LNCAP (cell line): ENCODE measurements around the gene CDKN3.

Experiments
- CTCF ChIP-seq: fragments of 450-650 bp; IDR thresholded peaks from 2 replicates; pipeline ENCODE4 v1.5.1; 2017; ENCODE audit warnings: mild to moderate bottlenecking

CDKN3 gene

DNA sequence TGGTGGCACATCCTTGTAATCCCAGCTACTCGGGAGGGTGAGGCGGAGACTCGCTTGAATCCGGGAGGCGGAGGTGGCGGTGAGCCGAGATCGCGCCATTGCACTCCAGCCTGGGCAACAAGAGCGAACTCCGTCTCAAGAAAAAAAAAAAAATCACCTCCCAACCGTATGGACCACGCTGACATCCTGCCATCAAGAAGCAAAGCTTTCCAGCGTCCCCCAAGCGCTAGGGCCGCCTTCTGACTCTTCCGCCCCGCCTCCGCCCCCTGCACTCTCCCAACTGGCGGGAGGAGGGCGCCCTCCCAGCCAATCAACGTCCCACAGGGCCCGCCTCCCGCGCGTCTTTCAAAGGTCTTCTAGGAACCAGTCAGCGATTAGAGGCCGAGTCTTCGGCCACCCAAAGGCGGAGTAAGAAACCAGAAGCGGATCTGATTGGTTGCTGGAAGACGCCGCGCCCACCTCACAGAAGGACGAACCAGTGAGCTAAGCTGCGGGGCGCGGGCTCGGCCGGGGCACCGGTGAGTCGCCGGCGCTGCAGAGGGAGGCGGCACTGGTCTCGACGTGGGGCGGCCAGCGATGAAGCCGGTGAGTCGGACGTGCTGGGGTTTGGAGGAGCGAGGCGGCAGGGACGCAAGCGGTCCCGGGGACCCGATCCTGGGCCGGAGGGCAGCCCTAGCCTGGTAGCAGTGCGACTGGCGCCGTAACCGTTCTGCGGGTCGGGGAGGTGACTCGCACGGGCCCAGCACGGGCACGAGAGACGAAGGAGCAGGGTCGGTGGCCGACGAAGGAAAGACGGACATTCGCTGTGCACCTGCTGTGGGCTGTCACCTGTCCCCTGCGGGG, at the start of gene CDKN3:
TSS of gene CDKN3 (plus strand) at position 515 of the 843 bp plus-strand sequence. CDS start at position 577, 62 bp downstream.
- peak; percentile 40 for TF ChIP-seq CTCF

- no peak for TF ChIP-seq CTCF
Observed at GRCh38 chr14:54347044-54347443, 49.8 kb upstream of the CDKN3 start.

GRCh38 chr14:54348001-54348611, 48.7 kb upstream of the CDKN3 start:
- TF ChIP-seq CTCF: peak; percentile 77

GRCh38 chr14:54348923-54349620, 47.7 kb upstream of the CDKN3 start:
- TF ChIP-seq CTCF: no peak

DNA sequence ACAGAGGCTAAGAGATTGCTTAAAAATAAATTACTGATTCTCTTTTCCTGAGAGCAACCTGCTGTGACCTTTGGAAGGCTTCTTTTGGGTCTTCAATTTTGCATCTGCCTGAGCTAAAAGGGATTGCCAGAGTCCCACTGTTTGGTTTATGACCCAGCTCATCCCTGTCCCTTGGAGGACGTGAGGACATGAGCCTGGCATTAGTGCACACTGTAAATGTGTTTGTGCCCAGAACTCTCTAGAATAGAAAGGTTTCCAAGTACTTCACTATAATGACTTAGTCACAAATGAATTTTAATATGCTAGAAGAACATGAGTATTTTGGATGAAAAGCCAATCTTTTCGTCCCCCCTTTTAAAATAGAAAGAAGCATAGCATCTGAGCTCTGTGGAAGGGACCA, 47.1 kb upstream of the CDKN3 start:
- TF ChIP-seq CTCF: no peak

GRCh38 chr14:54350203-54350602, 46.6 kb upstream of the CDKN3 start:
- no peak for TF ChIP-seq CTCF

GRCh38 chr14:54353266-54353665, 43.5 kb upstream of the CDKN3 start:
- no peak for TF ChIP-seq CTCF
